ENCODE data around the gene UGT1A3. TPM values are rescaled to one million over a fixed set of nuclear protein-coding genes. Genes with fewer than 3 reads are reported as not detected.

The UGT1A3 gene
- total RNA-seq, 1 donor from 2014 or later = not detected

- TF ChIP-seq CTCF (IDR thresholded peaks at IDR 0.05; ENCODE audit: unreplicated experiment) = no peak
- no peak overlapping the region for H3K27ac Mint-ChIP-seq (ENCODE audit: unreplicated experiment)
- H3K27me3 Mint-ChIP-seq (ENCODE audit: unreplicated experiment) = no peaks in the 10 kb centered on the region
- H3K4me3 Mint-ChIP-seq (ENCODE audit: unreplicated experiment) = no peak overlapping the region
- H3K4me1 Mint-ChIP-seq (ENCODE audit: unreplicated experiment) = no peaks in the 10 kb centered on the region
- no peak for DNase-seq (ENCODE audit: low spot score)
- peaks cover 11% of the 10 kb centered on the region for H3K9me3 Mint-ChIP-seq (ENCODE audit: unreplicated experiment)
- peaks cover 5% of the 10 kb centered on the region for H3K36me3 Mint-ChIP-seq (ENCODE audit: low read depth, unreplicated experiment)
These were observed 26.2 kb downstream of the UGT1A3 start for GRCh38 chr2:233754872-233755611.

DNA sequence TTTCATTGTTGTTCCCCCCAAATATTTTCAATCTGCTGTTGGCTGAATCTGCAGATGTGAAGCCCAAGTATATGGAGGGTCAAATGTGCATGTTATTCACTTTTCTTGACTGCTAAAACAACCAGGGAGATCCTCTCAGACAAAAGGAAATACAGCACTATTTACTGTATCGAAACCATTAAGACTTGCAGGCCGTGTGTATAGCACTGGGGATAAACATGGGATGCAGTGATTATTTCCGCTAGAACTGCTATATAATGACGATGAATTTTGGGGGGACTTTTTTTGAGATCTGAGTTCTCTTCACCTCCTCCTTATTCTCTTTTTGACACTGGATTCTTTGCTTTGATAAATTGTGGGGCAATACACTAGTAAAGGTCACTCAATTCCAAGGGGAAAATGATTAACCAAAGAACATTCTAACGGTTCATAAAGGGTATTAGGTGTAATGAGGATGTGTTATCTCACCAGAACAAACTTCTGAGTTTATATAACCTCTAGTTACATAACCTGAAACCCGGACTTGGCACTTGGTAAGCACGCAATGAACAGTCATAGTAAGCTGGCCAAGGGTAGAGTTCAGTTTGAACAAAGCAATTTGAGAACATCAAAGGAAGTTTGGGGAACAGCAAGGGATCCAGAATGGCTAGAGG is 27.7 kb downstream of the UGT1A3 start:
- Mint-ChIP-seq H3K27ac (ENCODE audit: unreplicated experiment) (no peak overlapping the region), H3K36me3 (ENCODE audit: low read depth, unreplicated experiment) (peaks cover 4% of the 10 kb centered on the region), H3K4me1 (ENCODE audit: unreplicated experiment) (no peaks in the 10 kb centered on the region), H3K9me3 (ENCODE audit: unreplicated experiment) (peaks cover 5% of the 10 kb centered on the region), H3K27me3 (ENCODE audit: unreplicated experiment) (no peaks in the 10 kb centered on the region), H3K4me3 (ENCODE audit: unreplicated experiment) (no peak overlapping the region)
- TF ChIP-seq CTCF (IDR thresholded peaks at IDR 0.05; ENCODE audit: unreplicated experiment) = no peak
- no peak for DNase-seq (ENCODE audit: low spot score)

- Mint-ChIP-seq H3K27ac (ENCODE audit: unreplicated experiment) (no peak overlapping the region), H3K9me3 (ENCODE audit: unreplicated experiment) (no peaks in the 10 kb centered on the region), H3K4me3 (ENCODE audit: unreplicated experiment) (no peak overlapping the region), H3K27me3 (ENCODE audit: unreplicated experiment) (no peaks in the 10 kb centered on the region), H3K4me1 (ENCODE audit: unreplicated experiment) (no peaks in the 10 kb centered on the region), H3K36me3 (ENCODE audit: low read depth, unreplicated experiment) (no peaks in the 10 kb centered on the region)
- no peak for TF ChIP-seq CTCF (IDR thresholded peaks at IDR 0.05; ENCODE audit: unreplicated experiment)
- no peak for DNase-seq (ENCODE audit: low spot score)
These were observed 29.3 kb downstream of the UGT1A3 start for GRCh38 chr2:233758141-233758540.

DNA sequence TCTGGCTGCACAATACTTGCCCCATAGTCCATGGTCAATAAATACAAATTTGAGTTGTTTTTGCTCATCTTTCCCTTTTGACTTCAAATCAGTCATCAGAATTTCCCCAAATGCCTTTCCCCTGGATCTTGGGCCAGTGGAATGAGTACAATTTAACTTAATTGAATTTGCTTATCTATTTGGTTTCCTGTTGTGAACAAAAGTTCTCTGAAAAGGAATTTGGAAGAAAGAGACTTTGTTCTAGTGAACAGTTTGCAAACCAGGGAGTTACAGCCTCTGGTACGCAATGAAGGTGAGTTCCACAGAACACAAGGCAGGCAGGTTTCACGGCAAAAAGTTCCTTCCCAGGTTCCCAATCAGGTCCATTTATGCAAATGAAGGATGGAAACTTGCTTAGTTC is 30.0 kb downstream of the UGT1A3 start:
- no peak for TF ChIP-seq CTCF (IDR thresholded peaks at IDR 0.05; ENCODE audit: unreplicated experiment)
- Mint-ChIP-seq H3K4me1 (ENCODE audit: unreplicated experiment) (no peaks in the 10 kb centered on the region), H3K27ac (ENCODE audit: unreplicated experiment) (no peak overlapping the region), H3K36me3 (ENCODE audit: low read depth, unreplicated experiment) (no peaks in the 10 kb centered on the region), H3K9me3 (ENCODE audit: unreplicated experiment) (no peaks in the 10 kb centered on the region), H3K27me3 (ENCODE audit: unreplicated experiment) (no peaks in the 10 kb centered on the region), H3K4me3 (ENCODE audit: unreplicated experiment) (no peak overlapping the region)
- DNase-seq (ENCODE audit: low spot score) = no peak

- no peak for DNase-seq (ENCODE audit: low spot score)
- Mint-ChIP-seq H3K9me3 (ENCODE audit: unreplicated experiment) (no peaks in the 10 kb centered on the region), H3K4me3 (ENCODE audit: unreplicated experiment) (no peak within 1 kb of the TSS), H3K27ac (ENCODE audit: unreplicated experiment) (no peak within 1 kb of the TSS), H3K36me3 (ENCODE audit: low read depth, unreplicated experiment) (no peaks in the 10 kb centered on the region), H3K27me3 (ENCODE audit: unreplicated experiment) (no peaks in the 10 kb centered on the region), H3K4me1 (ENCODE audit: unreplicated experiment) (no peaks in the 10 kb centered on the region)
- no peak for TF ChIP-seq CTCF (IDR thresholded peaks at IDR 0.05; ENCODE audit: unreplicated experiment)
These were observed 31.2 kb downstream of the UGT1A3 start, which contains the start of gene UGT1A1 for GRCh38 chr2:233760043-233760442. TSS of gene UGT1A1 (plus strand) at chr2:233760270. CDS start at chr2:233760288, 18 bp downstream.

All from endothelial cell (in vitro differentiated cells).